HepG2 (cell line): ENCODE results near the gene EGR1. TPM values are rescaled to one million over a fixed set of nuclear protein-coding genes. Genes with fewer than 3 reads are reported as not detected.

Experiments used
- ATAD3A ChIP-seq: sonication (generic); formaldehyde crosslinking; IDR thresholded peaks from 2 replicates; pipeline ENCODE4 v1.4.0; 2020; ENCODE audit warnings: missing genetic modification reagents
- BRF2 ChIP-seq: sonication (generic); formaldehyde crosslinking; IDR thresholded peaks from 2 replicates; pipeline ENCODE4 v1.8.1; 2022; ENCODE audit warnings: mild to moderate bottlenecking, missing genetic modification reagents
- CREB3 ChIP-seq: sonication (generic); formaldehyde crosslinking; IDR thresholded peaks from 2 replicates; pipeline ENCODE4 v1.5.0; 2020; ENCODE audit warnings: missing genetic modification reagents
- FOXK1 ChIP-seq: sonication (generic); formaldehyde crosslinking; IDR thresholded peaks from 2 replicates; pipeline ENCODE4 v1.4.0; 2020; ENCODE audit warnings: low read depth, missing genetic modification reagents, borderline replicate concordance
- GLI4 ChIP-seq: sonication (generic); formaldehyde crosslinking; IDR thresholded peaks from 2 replicates; pipeline ENCODE4 v1.5.1; 2020; ENCODE audit warnings: missing genetic modification reagents, mild to moderate bottlenecking, moderate library complexity, borderline replicate concordance
- GTF3A ChIP-seq: sonication (generic); formaldehyde crosslinking; conservative IDR thresholded peaks from 2 replicates; pipeline ENCODE4 v1.4.0; 2020; ENCODE audit warnings: mild to moderate bottlenecking, missing genetic modification reagents
- HDAC2 ChIP-seq: sonication (generic); formaldehyde crosslinking; IDR thresholded peaks from 2 replicates; pipeline ENCODE4 v1.4.0; 2020; ENCODE audit warnings: missing genetic modification reagents
- HNF4G ChIP-seq, 2 experiments: sonication (generic) in 1 of 2; formaldehyde crosslinking in 1 of 2; IDR thresholded peaks; 2 replicates each; pipeline versions ENCODE4 v1.4.0 to v1.6.1; 2011 to 2020; ENCODE audit warnings: borderline replicate concordance in 2 of 2, low read depth in 2 of 2, mild to moderate bottlenecking in 2 of 2, low read length in 1 of 2, missing genetic modification reagents in 1 of 2, moderate library complexity in 1 of 2
- JUN ChIP-seq: sonication (generic); formaldehyde crosslinking; IDR thresholded peaks from 2 replicates; pipeline ENCODE4 v1.4.0; 2020; ENCODE audit warnings: mild to moderate bottlenecking, missing genetic modification reagents
- KDM5B ChIP-seq: sonication (generic); formaldehyde crosslinking; IDR thresholded peaks from 2 replicates; pipeline ENCODE4 v1.4.0; 2020; ENCODE audit warnings: missing genetic modification reagents, mild to moderate bottlenecking, borderline replicate concordance
- KLF11 ChIP-seq: IDR thresholded peaks from 2 replicates; pipeline ENCODE4 v1.6.1; 2016; ENCODE audit warnings: missing compliant biosample characterization
- MEIS2 ChIP-seq: sonication (generic); formaldehyde crosslinking; IDR thresholded peaks from 2 replicates; pipeline ENCODE4 v1.9.0; 2021; ENCODE audit warnings: mild to moderate bottlenecking, missing genetic modification reagents
- MXI1 ChIP-seq: IDR thresholded peaks from 3 replicates; pipeline ENCODE4 v1.6.1; 2012; ENCODE audit warnings: low read depth, low read length, inconsistent platforms, borderline replicate concordance
- NR2F6 ChIP-seq, 2 experiments: IDR thresholded peaks; 2 replicates each; pipeline ENCODE4 v1.6.1; 2016; ENCODE audit warnings: antibody characterized with exemption in 1 of 2, mild to moderate bottlenecking in 1 of 2
- PRDM10 ChIP-seq: sonication (generic); formaldehyde crosslinking; IDR thresholded peaks from 2 replicates; pipeline ENCODE4 v1.4.0; 2020; ENCODE audit warnings: low read depth, missing genetic modification reagents
- SALL2 ChIP-seq: sonication (generic); formaldehyde crosslinking; IDR thresholded peaks from 2 replicates; pipeline ENCODE4 v1.8.1; 2023; ENCODE audit warnings: mild to moderate bottlenecking, missing genetic modification reagents, inconsistent platforms
- SMAD3 ChIP-seq: sonication (generic); formaldehyde crosslinking; IDR thresholded peaks from 2 replicates; pipeline ENCODE4 v1.4.0; 2020; ENCODE audit warnings: missing genetic modification reagents
- SMYD3 ChIP-seq: sonication (generic); formaldehyde crosslinking; IDR thresholded peaks from 2 replicates; pipeline ENCODE4 v1.8.1; 2023; ENCODE audit warnings: mild to moderate bottlenecking, missing genetic modification reagents
- TBX2 ChIP-seq: sonication (generic); formaldehyde crosslinking; IDR thresholded peaks from 2 replicates; pipeline ENCODE4 v1.5.0; 2020; ENCODE audit warnings: missing genetic modification reagents, mild to moderate bottlenecking, borderline replicate concordance
- TGIF2 ChIP-seq: IDR thresholded peaks from 2 replicates; pipeline ENCODE4 v1.6.1; 2016; ENCODE audit warnings: control low read depth, missing compliant biosample characterization
- ZKSCAN1 ChIP-seq: fragments of 150-350 bp; IDR thresholded peaks from 2 replicates; pipeline ENCODE4 v1.6.1; 2014; ENCODE audit warnings: low read length
- ZNF274 ChIP-seq: sonication (generic); formaldehyde crosslinking; IDR thresholded peaks from 2 replicates; pipeline ENCODE4 v1.5.1; 2020; ENCODE audit warnings: mild to moderate bottlenecking, missing genetic modification reagents
- ZNF451 ChIP-seq: sonication (generic); formaldehyde crosslinking; IDR thresholded peaks from 2 replicates; pipeline ENCODE4 v1.5.0; 2020; ENCODE audit warnings: mild to moderate bottlenecking, missing genetic modification reagents
- polyA plus RNA-seq, 8 experiments: library from polyadenylated mRNA; depleted of rRNA in 3 of 8; stranded (reverse) in 7 of 8; unstranded in 1 of 8; fragments of >200 nt; fragmentation: Illumina TruSeq in 4 of 8; extraction: Trizol in 4 of 8; gene quantifications; 2 replicates each; pipeline versions ENCODE4 v1.2.1 to v1.2.3, GENCODE V29; 2011 to 2016; ENCODE audit warnings: low read depth in 4 of 8, missing spikeins in 1 of 8, mixed read lengths in 1 of 8; ENCODE audit not compliant: insufficient read depth in 1 of 8
- total RNA-seq, 5 experiments: library from RNA; depleted of rRNA; stranded (reverse); fragments of >200 nt; fragmentation: Illumina TruSeq; extraction: Trizol; gene quantifications; 2 replicates each; pipeline ENCODE4 v1.2.3, GENCODE V29; 2016; ENCODE audit warnings: low read depth in 1 of 5

The EGR1 gene
- total and polyA plus RNA-seq, 2 of the 13 experiments (the other 11 are each of a cell fraction or from before 2014, with no cell fraction given) = 4.1 to 4.5 TPM

GRCh38 chr5:138459311-138459933 is 5.9 kb upstream of the EGR1 start (continued):
- TF ChIP-seq PRDM10 (no peak), TBX2 (peak; percentile 72; the same call in 1 of the 2 replicates), SMYD3 (CRISPR knock-in tag) (no peak), MXI1 (peak; percentile 84; the same call in 2 of the 3 replicates), FOXK1 (CRISPR knock-in tag) (peak; percentile 33; the same call in 1 of the 2 replicates), KLF11 (CRISPR knock-in tag) (peak; percentile 70; the same call in 1 of the 2 replicates), HDAC2 (CRISPR knock-in tag) (peak; percentile 39; the same call in 1 of the 2 replicates), GTF3A (CRISPR knock-in tag) (no peak), BRF2 (no peak), SMAD3 (CRISPR knock-in tag) (peak; percentile 51; the same call in 1 of the 2 replicates), CREB3 (CRISPR knock-in tag) (no peak), ZNF274 (CRISPR knock-in tag) (peak; percentile 81; the same call in 1 of the 2 replicates), NR2F6 (IDR thresholded peaks at IDR 0.05) (no peak), NR2F6 (CRISPR knock-in tag; IDR thresholded peaks at IDR 0.05) (no peak), JUN (no peak; the same call in 1 of the 2 replicates), ATAD3A (CRISPR knock-in tag) (no peak), GLI4 (CRISPR knock-in tag) (no peak), KDM5B (CRISPR knock-in tag) (peak; percentile 96; the same call in 1 of the 2 replicates), TGIF2 (CRISPR knock-in tag) (peak; percentile 82; the same call in 1 of the 2 replicates), ZNF451 (CRISPR knock-in tag) (0 out of 2 replicates have a peak, but pooled peaks have one; percentile 44), MEIS2 (CRISPR knock-in tag) (peak; percentile 66; the same call in 1 of the 2 replicates), HNF4G (IDR thresholded peaks at IDR 0.05; ENCODE audit: borderline replicate concordance, low read depth, low read length) (no peak), HNF4G (CRISPR knock-in tag; IDR thresholded peaks at IDR 0.05; ENCODE audit: borderline replicate concordance, low read depth) (0 out of 2 replicates have a peak, but pooled peaks have one; percentile 24), SALL2 (peak; percentile 73; the same call in 1 of the 2 replicates), ZKSCAN1 (no peak)
